HFF-Myc (cell line): ENCODE data around the gene NEK7.

Experiments used
- DNase-seq: peaks from one replicate; pipeline ENCODE4 v3.0.0-alpha.2; 2011; ENCODE audit warnings: low read depth; ENCODE audit errors: extremely low read depth
- H3K4me3 ChIP-seq: replicated peaks from 2 replicates; pipeline ENCODE4 v1.5.1; 2011; ENCODE audit warnings: low read depth, mild to moderate bottlenecking, control low read depth, low read length
- TF ChIP-seq, protein P1 (sequence below): IDR thresholded peaks from 2 replicates; pipeline ENCODE4 v1.5.1; 2012; ENCODE audit warnings: mild to moderate bottlenecking, low read depth, low read length, control low read depth; ENCODE audit errors: missing control alignments

NEK7 gene

DNA sequence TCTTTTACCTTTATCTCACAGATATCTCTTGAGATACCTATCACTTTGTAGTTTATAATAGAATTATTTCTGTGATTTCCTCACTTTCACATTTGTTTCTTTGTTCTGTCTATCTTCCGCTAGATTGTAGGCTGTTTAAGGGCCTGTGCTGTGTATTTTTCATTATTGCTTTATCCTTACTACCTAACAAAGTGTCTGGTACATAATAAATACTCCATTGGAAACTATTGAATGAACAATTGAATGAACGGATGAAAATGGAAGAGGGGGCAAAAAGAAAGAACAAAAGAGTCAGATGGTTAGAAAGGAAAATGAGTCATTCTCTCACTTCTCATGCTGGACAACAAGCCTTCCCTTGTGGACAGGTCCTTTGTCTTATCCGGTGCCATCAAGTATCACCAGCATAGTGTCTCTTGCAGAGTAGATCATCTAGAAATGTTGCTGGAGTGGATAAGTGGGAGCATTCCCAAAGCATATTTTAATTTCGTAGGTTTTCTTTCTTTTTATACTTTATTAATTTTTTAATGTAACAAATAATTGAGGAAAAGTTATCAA is 159.8 kb downstream of the NEK7 start:
- DNase-seq, result no peak
- TF ChIP-seq, protein P1, sequence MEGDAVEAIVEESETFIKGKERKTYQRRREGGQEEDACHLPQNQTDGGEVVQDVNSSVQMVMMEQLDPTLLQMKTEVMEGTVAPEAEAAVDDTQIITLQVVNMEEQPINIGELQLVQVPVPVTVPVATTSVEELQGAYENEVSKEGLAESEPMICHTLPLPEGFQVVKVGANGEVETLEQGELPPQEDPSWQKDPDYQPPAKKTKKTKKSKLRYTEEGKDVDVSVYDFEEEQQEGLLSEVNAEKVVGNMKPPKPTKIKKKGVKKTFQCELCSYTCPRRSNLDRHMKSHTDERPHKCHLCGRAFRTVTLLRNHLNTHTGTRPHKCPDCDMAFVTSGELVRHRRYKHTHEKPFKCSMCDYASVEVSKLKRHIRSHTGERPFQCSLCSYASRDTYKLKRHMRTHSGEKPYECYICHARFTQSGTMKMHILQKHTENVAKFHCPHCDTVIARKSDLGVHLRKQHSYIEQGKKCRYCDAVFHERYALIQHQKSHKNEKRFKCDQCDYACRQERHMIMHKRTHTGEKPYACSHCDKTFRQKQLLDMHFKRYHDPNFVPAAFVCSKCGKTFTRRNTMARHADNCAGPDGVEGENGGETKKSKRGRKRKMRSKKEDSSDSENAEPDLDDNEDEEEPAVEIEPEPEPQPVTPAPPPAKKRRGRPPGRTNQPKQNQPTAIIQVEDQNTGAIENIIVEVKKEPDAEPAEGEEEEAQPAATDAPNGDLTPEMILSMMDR, result no peak
- H3K4me3 ChIP-seq, result no peak overlapping the region

DNA sequence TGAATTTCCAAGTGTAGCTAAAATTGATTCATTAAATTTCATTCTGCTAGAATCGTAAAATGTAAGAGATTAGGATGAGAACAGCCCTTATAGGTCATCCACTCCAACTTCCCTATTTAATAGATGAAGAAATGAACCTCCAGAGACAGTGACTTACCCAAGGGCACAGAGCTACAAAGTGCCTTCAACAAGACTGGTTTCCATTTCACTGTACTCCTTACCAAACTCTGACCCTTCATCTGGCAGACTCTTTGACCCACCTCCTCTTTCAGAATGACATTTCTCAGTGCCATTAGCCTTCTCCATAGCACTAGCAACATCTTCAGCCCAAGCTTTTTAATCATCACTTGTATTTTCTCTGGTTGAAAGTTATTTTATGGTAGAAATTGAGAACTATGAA is 161.3 kb downstream of the NEK7 start:
- TF ChIP-seq, protein P1, result no peak
- H3K4me3 ChIP-seq, result no peak overlapping the region
- DNase-seq, result no peak

DNA sequence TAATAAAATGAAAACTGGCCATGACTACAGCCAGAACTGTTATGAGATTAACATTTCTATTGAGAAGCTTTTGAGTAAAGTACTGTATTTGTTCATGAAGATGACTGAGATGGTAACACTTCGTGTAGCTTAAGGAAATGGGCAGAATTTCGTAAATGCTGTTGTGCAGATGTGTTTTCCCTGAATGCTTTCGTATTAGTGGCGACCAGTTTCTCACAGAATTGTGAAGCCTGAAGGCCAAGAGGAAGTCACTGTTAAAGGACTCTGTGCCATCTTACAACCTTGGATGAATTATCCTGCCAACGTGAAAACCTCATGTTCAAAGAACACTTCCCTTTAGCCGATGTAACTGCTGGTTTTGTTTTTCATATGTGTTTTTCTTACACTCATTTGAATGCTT is 164.0 kb downstream of the NEK7 start:
- H3K4me3 ChIP-seq, result no peak overlapping the region
- no peak for DNase-seq
- TF ChIP-seq, protein P1, result no peak

DNA sequence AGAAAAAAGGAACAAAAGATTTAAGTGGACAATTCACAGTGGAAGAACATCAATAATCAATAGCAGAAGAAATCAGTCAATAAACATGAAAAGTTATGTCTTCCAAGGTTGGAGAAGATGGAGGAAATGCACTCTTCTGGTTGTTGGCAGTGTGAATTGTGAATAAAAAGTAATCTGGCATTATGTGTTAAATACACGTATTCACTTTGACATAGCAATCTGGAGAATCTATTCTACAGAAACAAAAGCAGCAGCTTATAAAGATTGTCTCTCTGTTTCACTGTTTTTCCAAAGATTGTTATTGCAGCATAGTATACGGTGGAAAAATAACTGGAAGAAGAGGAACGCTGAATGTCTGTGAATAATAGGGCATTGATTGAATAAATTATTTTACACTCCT is 169.4 kb downstream of the NEK7 start:
- DNase-seq, result no peak
- no peak overlapping the region for H3K4me3 ChIP-seq
- TF ChIP-seq, protein P1, result no peak

DNA sequence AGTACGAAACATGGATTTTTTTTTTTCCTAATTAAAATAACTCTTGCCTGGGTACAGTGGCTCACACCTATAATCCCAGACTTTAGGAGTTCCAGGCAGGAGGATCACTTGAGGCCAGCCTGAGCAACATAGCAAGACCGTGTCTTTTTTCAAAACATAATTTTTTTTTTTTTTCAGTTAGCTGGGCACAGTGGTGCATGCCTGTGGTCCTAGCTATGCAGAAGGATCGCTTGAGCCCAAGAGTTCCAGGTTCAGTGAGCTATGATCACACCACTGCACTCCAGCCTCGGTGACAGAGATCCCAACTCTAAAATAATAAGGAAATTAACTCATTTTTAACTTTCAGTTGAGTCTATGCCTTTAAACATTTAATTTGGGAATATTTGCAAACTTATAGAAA is 170.1 kb downstream of the NEK7 start:
- TF ChIP-seq, protein P1, result no peak
- DNase-seq, result no peak
- H3K4me3 ChIP-seq, result no peak overlapping the region

DNA sequence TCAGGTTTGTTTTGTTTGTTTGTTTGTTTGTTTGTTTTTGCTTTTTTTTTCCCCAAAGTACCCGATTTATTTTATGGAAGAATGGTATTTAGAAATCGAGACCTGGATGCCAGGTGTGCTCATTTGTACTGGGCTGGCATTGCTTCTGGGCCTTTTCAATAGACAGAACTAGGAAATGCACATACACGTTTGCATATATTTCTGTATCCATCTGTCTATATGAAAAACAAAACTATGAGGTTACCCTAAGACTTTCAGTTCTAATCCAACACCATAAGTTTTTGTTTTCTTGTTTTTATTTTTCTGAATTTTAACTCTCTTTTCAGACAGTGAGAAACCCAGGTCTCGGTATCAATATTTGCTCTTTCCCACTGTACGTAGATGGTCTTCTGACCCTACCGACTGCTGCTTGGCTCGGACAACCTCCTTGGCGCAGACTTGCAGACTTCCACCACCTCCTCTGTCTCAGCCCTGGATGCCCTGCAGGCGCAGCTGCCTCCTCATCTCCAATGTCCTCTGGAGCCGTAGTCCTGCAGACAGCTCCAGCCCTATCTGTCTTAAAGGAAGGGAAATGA is 171.7 kb downstream of the NEK7 start:
- no peak for DNase-seq
- H3K4me3 ChIP-seq, result no peak overlapping the region
- TF ChIP-seq, protein P1, result no peak
